K562 (cell line): ENCODE data around the gene ARHGAP15. TPM values are rescaled to one million over a fixed set of nuclear protein-coding genes. Genes with fewer than 3 reads are reported as not detected.

ENCODE experiments used
- ATAC-seq: fragments of 200-7000 bp; cut with Tn5 transposase; 3 replicates; pipeline ENCODE4 v1.9.1; 2020; ENCODE audit warnings: moderate library complexity
- BruUV-seq: library from RNA; stranded (reverse); fragments of 400-500 nt; replicated peaks from 2 replicates; lab custom pipeline; 2021; lab: Mats Ljungman, UMichigan
- CTCF ChIA-PET: fragments of 300-600 bp; formaldehyde crosslinking; extraction: SDS; loops from one replicate; lab custom pipeline; 2021; ENCODE audit warnings: low intra/inter-chr PET ratio; lab: Yijun Ruan, JAX
- POLR2A ChIA-PET: fragments of 300-600, 350-650 bp; sonication (Branson Sonifier 250); formaldehyde crosslinking; extraction: SDS; loops from one replicate; lab custom pipeline; 2021; ENCODE audit warnings: antibody characterized with exemption, inconsistent platforms; lab: Yijun Ruan, JAX
- DNase-seq, 4 experiments: peaks; one replicate each; pipeline versions ENCODE4 v3.0.0 to v3.0.0-alpha.2; 2011 to 2018; ENCODE audit warnings: low spot score in 3 of 4, mixed read lengths in 3 of 4; ENCODE audit errors: extremely low read depth in 1 of 4
- FAIRE-seq: peaks from 2 replicates; lab custom pipeline; 2011; peaks lifted over from hg19 to GRCh38; lab: Jason Lieb, UNC
- H2AFZ ChIP-seq: 2 replicates; pipeline ENCODE4 v1.6.0; 2011; ENCODE audit warnings: low read depth, low read length, control low read depth, inconsistent platforms
- H3K27ac ChIP-seq: fragments of 200-600 bp; 3 replicates; pipeline ENCODE4 v1.8.0; 2011; ENCODE audit warnings: low read depth, mild to moderate bottlenecking, control low read depth, inconsistent platforms, low read length, moderate library complexity, mixed read lengths; ENCODE audit errors: extremely low read depth
- H3K27me3 ChIP-seq, 2 experiments: fragments of 300-600 bp in 1 of 2; 2 replicates in 1 of 2; 3 replicates in 1 of 2; pipeline versions ENCODE4 v1.6.0 to v1.8.0; 2011; ENCODE audit warnings: inconsistent platforms in 2 of 2, low read length in 2 of 2, mild to moderate bottlenecking in 1 of 2, mixed read lengths in 1 of 2, moderate library complexity in 1 of 2; ENCODE audit not compliant: control insufficient read depth in 2 of 2, insufficient read depth in 2 of 2
- H3K36me3 ChIP-seq: fragments of 300-600 bp; 3 replicates; pipeline ENCODE4 v1.8.0; 2011; ENCODE audit warnings: mild to moderate bottlenecking, low read length, inconsistent platforms; ENCODE audit not compliant: control insufficient read depth, insufficient read depth
- H3K4me1 ChIP-seq, 2 experiments: fragments of 200-600 bp in 1 of 2; replicated peaks in 1 of 2; 2 replicates in 1 of 2; 3 replicates in 1 of 2; pipeline versions ENCODE4 v1.5.1 to v1.8.0; 2011; ENCODE audit warnings: inconsistent platforms in 2 of 2, low read length in 2 of 2, mild to moderate bottlenecking in 1 of 2, mixed read lengths in 1 of 2, moderate library complexity in 1 of 2; ENCODE audit not compliant: control insufficient read depth in 2 of 2, insufficient read depth in 2 of 2
- H3K4me2 ChIP-seq: 2 replicates; pipeline ENCODE4 v1.6.1; 2011; ENCODE audit warnings: low read length, control low read depth, inconsistent platforms, mixed read lengths; ENCODE audit not compliant: insufficient read depth
- H3K4me3 ChIP-seq: fragments of 200-600 bp; sonication (generic), shearing (Covaris generic); 2 replicates; pipeline ENCODE4 v1.5.1; 2016; ENCODE audit warnings: control low read depth, inconsistent platforms
- H3K79me2 ChIP-seq: fragments of 200-600 bp; 3 replicates; pipeline ENCODE4 v1.8.0; 2011; ENCODE audit warnings: low read length, inconsistent platforms; ENCODE audit not compliant: control insufficient read depth, insufficient read depth
- H3K9ac ChIP-seq, 2 experiments: 2 replicates each; pipeline versions ENCODE4 v1.6.0 to v1.6.1; 2011; ENCODE audit warnings: low read depth in 2 of 2, low read length in 2 of 2, control low read depth in 1 of 2, inconsistent platforms in 1 of 2, mild to moderate bottlenecking in 1 of 2, mixed read lengths in 1 of 2; ENCODE audit not compliant: insufficient read depth in 1 of 2
- H3K9me1 ChIP-seq: one replicate; pipeline ENCODE4 v1.6.0; 2011; ENCODE audit warnings: inconsistent platforms, mild to moderate bottlenecking, low read length, moderate library complexity; ENCODE audit not compliant: control insufficient read depth, insufficient read depth
- H3K9me3 ChIP-seq: replicated peaks from 2 replicates; pipeline ENCODE4 v1.5.1; 2011; ENCODE audit warnings: low read depth, low read length, inconsistent platforms; ENCODE audit not compliant: control insufficient read depth, insufficient read depth
- H4K20me1 ChIP-seq: replicated peaks from 2 replicates; pipeline ENCODE4 v1.6.1; 2011; ENCODE audit warnings: low read length, inconsistent platforms, mixed read lengths; ENCODE audit not compliant: control insufficient read depth, insufficient read depth
- HDAC1 ChIP-seq, 2 experiments: fragments of 450-650 bp; IDR thresholded peaks; 2 replicates each; pipeline ENCODE4 v1.6.1; 2016 to 2017; ENCODE audit warnings: inconsistent platforms in 1 of 2, mild to moderate bottlenecking in 1 of 2, moderate library complexity in 1 of 2
- ZFP1 ChIP-seq: fragments of 450-650 bp; formaldehyde crosslinking; IDR thresholded peaks from 2 replicates; pipeline ENCODE4 v1.4.0; 2020; ENCODE audit warnings: mild to moderate bottlenecking, mixed read lengths
- ZNF507 ChIP-seq: conservative IDR thresholded peaks from 2 replicates; pipeline ENCODE4 v1.6.1; 2017; ENCODE audit warnings: missing genetic modification characterization, missing compliant biosample characterization
- WGBS: fragments of 100-300 bp; shearing (Covaris generic); methylation state at CpG from one replicate; pipeline ENCODE4 v1.1.6; 2016; ENCODE audit warnings: low coverage, mixed read lengths; ENCODE audit not compliant: insufficient coverage; ENCODE audit errors: missing lambda C conversion rate; 5-methylcytosine and 5-hydroxymethylcytosine counted together
- in situ Hi-C: fragments of 300-500 bp; cut with MboI; formaldehyde crosslinking; loops from 4 replicates; pipeline ENCODE4 v1.15.0; 2018; ENCODE audit warnings: inconsistent platforms, mixed read lengths
- intact Hi-C: fragments of 100-400 bp; cut with micrococcal nuclease; formaldehyde crosslinking; loops from 2 replicates; pipeline ENCODE4 v1.14.2; 2022
- polyA plus RNA-seq, 8 experiments: library from polyadenylated mRNA; depleted of rRNA in 4 of 8; stranded (reverse) in 5 of 8; unstranded in 3 of 8; fragments of >200 nt; fragmentation: Nextera tagmentation in 2 of 8; fragmentation: Illumina TruSeq in 1 of 8; extraction: Ambion mirVana in 2 of 8; extraction: Trizol in 1 of 8; gene quantifications; 2 replicates each; pipeline versions ENCODE4 v1.2.1 to v1.2.3, GENCODE V29; 2011 to 2014; ENCODE audit warnings: inconsistent platforms in 1 of 8, missing spikeins in 1 of 8
- total RNA-seq, 7 experiments: library from RNA; depleted of rRNA in 6 of 7; stranded (reverse); fragments of >200 nt in 6 of 7; fragmentation: Illumina TruSeq in 2 of 7; extraction: Trizol in 2 of 7; gene quantifications; 2 replicates each; pipeline versions ENCODE4 v1.2.1 to v1.2.3, GENCODE V29; 2011 to 2021; ENCODE audit warnings: low replicate concordance in 1 of 7

ARHGAP15 gene
- total and polyA plus RNA-seq, 9 of the 15 experiments (the other 6 are each of a cell fraction or from before 2014, with no cell fraction given), result 1.5 to 17.9 (median 7.9) TPM

GRCh38 chr2:143736904-143737303 is 607.7 kb downstream of the ARHGAP15 start:
- POLR2A ChIA-PET, result interaction anchor here (1.0 kb wide), 1 partner anchor 12 kb away, joined by 3 read pairs; no protein-coding TSS in a partner anchor
- FAIRE-seq (no peak), DNase-seq (no peak), ATAC-seq (no peak)
- Histone ChIP-seq H3K27ac (no peak overlapping the region), H3K27me3 (no peaks in the 10 kb centered on the region), H3K9ac (no peak overlapping the region), H3K4me3 (no peak overlapping the region), H3K36me3 (no peaks in the 10 kb centered on the region), H2AFZ (no peak overlapping the region), H4K20me1 (no peaks in the 10 kb centered on the region), H3K9me1 (no peaks in the 10 kb centered on the region), H3K79me2 (no peaks in the 10 kb centered on the region), H3K4me1 (no peaks in the 10 kb centered on the region), H3K4me2 (no peak overlapping the region), H3K9me3 (no peaks in the 10 kb centered on the region)
- in situ Hi-C loops, result no loop called here
- intact Hi-C loops, result no loop called here
- CTCF ChIA-PET, result no interaction called here
- TF ChIP-seq HDAC1 (IDR thresholded peaks at IDR 0.05) (no peak), ZNF507 (peak; percentile 73)
- no TSS peak for BruUV-seq
- 14% methylated on average over 3 of the region's 3 CpGs for WGBS

DNA sequence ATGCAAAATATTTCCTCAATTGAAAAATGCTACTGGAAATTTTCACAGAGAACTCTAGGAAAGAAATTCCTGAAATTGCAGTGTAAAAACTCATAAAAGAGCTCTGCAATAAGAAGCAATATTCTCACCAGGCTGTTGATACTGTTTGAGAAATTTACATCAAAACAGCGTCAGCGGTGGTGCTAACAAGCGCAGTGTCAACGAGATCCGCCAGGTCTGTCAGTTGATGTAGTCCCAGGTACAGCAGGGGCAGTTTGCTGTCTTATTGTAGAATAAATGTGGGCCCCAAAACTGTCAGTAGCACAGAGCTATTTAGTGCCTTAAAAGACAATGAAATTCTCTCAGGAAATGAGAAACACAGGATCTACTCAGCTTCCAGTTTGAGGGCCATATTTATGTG is 611.2 kb downstream of the ARHGAP15 start:
- ChIA-PET POLR2A (no interaction called here), CTCF (no interaction called here)
- no peak overlapping the region for H3K9ac ChIP-seq

More for the DNA sequence above, 611.2 kb downstream of the ARHGAP15 start:
- WGBS, result 22% methylated on average over 5 of the region's 5 CpGs
- Histone ChIP-seq H3K4me1 (0 out of 5 replicates have a peak, but pooled peaks cover 0 to 4% of the 10 kb centered on the region in 2 experiments), H3K36me3 (no peaks in the 10 kb centered on the region), H3K4me3 (no peak overlapping the region), H3K27me3 (no peaks in the 10 kb centered on the region), H3K4me2 (no peak overlapping the region), H3K27ac (no peak overlapping the region), H2AFZ (no peak overlapping the region), H3K9me3 (no peaks in the 10 kb centered on the region), H3K9me1 (no peaks in the 10 kb centered on the region), H3K79me2 (no peaks in the 10 kb centered on the region), H4K20me1 (no peaks in the 10 kb centered on the region)
- ATAC-seq (no peak), DNase-seq (no peak), FAIRE-seq (no peak)
- BruUV-seq, result no TSS peak
- intact Hi-C loops, result no loop called here
- in situ Hi-C loops, result no loop called here
- no peak for TF ChIP-seq ZFP1 (CRISPR knock-in tag)
